IMR-90 (cell line): ENCODE results near the gene MADCAM1. TPM values are rescaled to one million over a fixed set of nuclear protein-coding genes. Genes with fewer than 3 reads are reported as not detected.

ENCODE experiments used
- ATAC-seq: fragments of 200-7000 bp; cut with Tn5 transposase; 2 replicates; pipeline ENCODE4 v1.9.1; 2020; ENCODE audit warnings: low read depth, mild to moderate bottlenecking, moderate library complexity
- BruUV-seq: library from RNA; stranded (reverse); fragments of 400-500 nt; replicated peaks from 2 replicates; lab custom pipeline; 2021; lab: Mats Ljungman, UMichigan
- CTCF ChIA-PET: fragments of 300-600 bp; formaldehyde crosslinking; extraction: SDS; loops from one replicate; lab custom pipeline; 2021; ENCODE audit warnings: antibody characterized with exemption; lab: Yijun Ruan, JAX
- POLR2A ChIA-PET: fragments of 300-600 bp; sonication (Branson Sonifier 250); formaldehyde crosslinking; loops from one replicate; lab custom pipeline; 2022; ENCODE audit warnings: antibody characterized with exemption; ENCODE audit not compliant: unreplicated experiment; lab: Charles Lee
- DNase-seq: peaks from one replicate; pipeline ENCODE4 v3.0.0; 2013
- H2AFZ ChIP-seq: replicated peaks from 2 replicates; pipeline ENCODE3; 2013; ENCODE audit warnings: low read length, mild to moderate bottlenecking; ENCODE audit not compliant: poor library complexity
- H2AK5ac ChIP-seq: 2 replicates; pipeline ENCODE4 v1.6.1; 2013; ENCODE audit warnings: low read depth, low read length, inconsistent platforms
- H2AK9ac ChIP-seq: replicated peaks from 2 replicates; pipeline ENCODE3; 2013; ENCODE audit warnings: mild to moderate bottlenecking, low read depth, low read length, moderate library complexity; ENCODE audit not compliant: poor library complexity
- H2BK120ac ChIP-seq: 2 replicates; pipeline ENCODE4 v1.6.1; 2013; ENCODE audit warnings: low read depth, low read length, inconsistent platforms
- H2BK15ac ChIP-seq: 3 replicates; pipeline ENCODE4 v1.6.1; 2013; ENCODE audit warnings: low read depth, low read length, inconsistent platforms
- H2BK20ac ChIP-seq: 2 replicates; pipeline ENCODE4 v1.6.1; 2013; ENCODE audit warnings: low read depth, mild to moderate bottlenecking, inconsistent platforms, low read length, moderate library complexity
- H2BK5ac ChIP-seq: 2 replicates; pipeline ENCODE4 v1.6.1; 2013; ENCODE audit warnings: mild to moderate bottlenecking, low read depth, low read length, inconsistent platforms; ENCODE audit not compliant: poor library complexity, severe bottlenecking
- H3K14ac ChIP-seq: replicated peaks from 2 replicates; pipeline ENCODE4 v1.6.1; 2013; ENCODE audit warnings: low read depth, low read length, inconsistent platforms
- H3K18ac ChIP-seq: 2 replicates; pipeline ENCODE4 v1.6.1; 2013; ENCODE audit warnings: low read depth, low read length, control low read depth
- H3K23ac ChIP-seq: 2 replicates; pipeline ENCODE4 v1.6.1; 2013; ENCODE audit warnings: low read depth, low read length, inconsistent platforms
- H3K27ac ChIP-seq: 2 replicates; pipeline ENCODE4 v1.5.1; 2013; ENCODE audit warnings: mild to moderate bottlenecking, control low read depth, low read length; ENCODE audit not compliant: insufficient read depth
- H3K27me3 ChIP-seq: 2 replicates; pipeline ENCODE4 v1.6.1; 2013; ENCODE audit warnings: low read length; ENCODE audit not compliant: control insufficient read depth, insufficient read depth
- H3K36me3 ChIP-seq: 2 replicates; pipeline ENCODE4 v1.6.1; 2013; ENCODE audit warnings: low read length, mixed read lengths; ENCODE audit not compliant: control insufficient read depth, insufficient read depth
- H3K4ac ChIP-seq: 2 replicates; pipeline ENCODE4 v1.6.1; 2013; ENCODE audit warnings: low read depth, low read length, inconsistent platforms
- H3K4me1 ChIP-seq: 2 replicates; pipeline ENCODE4 v1.6.1; 2013; ENCODE audit warnings: low read length, mixed read lengths; ENCODE audit not compliant: control insufficient read depth, insufficient read depth
- H3K4me2 ChIP-seq: 2 replicates; pipeline ENCODE4 v1.6.1; 2013; ENCODE audit warnings: low read depth, mild to moderate bottlenecking, control low read depth, low read length, moderate library complexity
- H3K4me3 ChIP-seq: 2 replicates; pipeline ENCODE4 v1.5.1; 2013; ENCODE audit warnings: low read depth, mild to moderate bottlenecking, control low read depth, low read length, moderate library complexity; ENCODE audit not compliant: insufficient read depth
- H3K56ac ChIP-seq: 2 replicates; pipeline ENCODE4 v1.6.1; 2013; ENCODE audit warnings: low read length, inconsistent platforms; ENCODE audit not compliant: insufficient read depth; ENCODE audit errors: extremely low read depth
- H3K79me1 ChIP-seq, 2 experiments: 2 replicates each; pipeline ENCODE4 v1.6.1; 2013; ENCODE audit warnings: low read length in 2 of 2, inconsistent platforms in 1 of 2, low read depth in 1 of 2
- H3K9ac ChIP-seq: 2 replicates; pipeline ENCODE4 v1.6.1; 2013; ENCODE audit warnings: low read depth, low read length, control low read depth
- H3K9me1 ChIP-seq: 2 replicates; pipeline ENCODE4 v1.6.1; 2013; ENCODE audit warnings: low read length, inconsistent platforms; ENCODE audit not compliant: insufficient read depth
- H3K9me3 ChIP-seq: 2 replicates; pipeline ENCODE4 v1.6.1; 2013; ENCODE audit warnings: low read length; ENCODE audit not compliant: control insufficient read depth, insufficient read depth
- H4K20me1 ChIP-seq: 2 replicates; pipeline ENCODE4 v1.6.1; 2013; ENCODE audit warnings: low read length, inconsistent platforms; ENCODE audit not compliant: insufficient read depth
- H4K5ac ChIP-seq: 2 replicates; pipeline ENCODE4 v1.6.1; 2013; ENCODE audit warnings: mild to moderate bottlenecking, low read depth, low read length, control low read depth
- H4K8ac ChIP-seq, 2 experiments: 2 replicates each; pipeline ENCODE4 v1.6.1; 2013; ENCODE audit warnings: low read depth in 2 of 2, low read length in 2 of 2, control low read depth in 1 of 2, inconsistent platforms in 1 of 2
- H4K91ac ChIP-seq: 2 replicates; pipeline ENCODE4 v1.6.1; 2013; ENCODE audit warnings: low read depth, low read length, inconsistent platforms; ENCODE audit not compliant: insufficient read depth
- CEBPB ChIP-seq: IDR thresholded peaks from 2 replicates; pipeline ENCODE4 v1.6.1; 2012; ENCODE audit warnings: low read depth, low read length, improper control_type of control experiment
- CHD1 ChIP-seq: IDR thresholded peaks from 2 replicates; pipeline ENCODE4 v1.6.1; 2012; ENCODE audit warnings: low read depth, low read length, improper control_type of control experiment
- CTCF ChIP-seq: conservative IDR thresholded peaks from 2 replicates; pipeline ENCODE4 v1.5.1; 2012; ENCODE audit warnings: mild to moderate bottlenecking, low read depth, low read length, improper control_type of control experiment
- ELK1 ChIP-seq: fragments of 150-350 bp; IDR thresholded peaks from 2 replicates; pipeline ENCODE4 v1.6.1; 2016; ENCODE audit warnings: low read depth, mild to moderate bottlenecking, low read length, moderate library complexity, borderline replicate concordance
- MAFK ChIP-seq: IDR thresholded peaks from 2 replicates; pipeline ENCODE4 v1.6.1; 2012; ENCODE audit warnings: low read depth, low read length, improper control_type of control experiment
- MAZ ChIP-seq: IDR thresholded peaks from 2 replicates; pipeline ENCODE4 v1.6.1; 2012; ENCODE audit warnings: low read depth, mild to moderate bottlenecking, low read length, improper control_type of control experiment, moderate library complexity, borderline replicate concordance
- MXI1 ChIP-seq: IDR thresholded peaks from 2 replicates; pipeline ENCODE4 v1.6.1; 2012; ENCODE audit warnings: low read depth, mild to moderate bottlenecking, low read length, moderate library complexity, borderline replicate concordance
- NFE2L2 ChIP-seq: fragments of 150-350 bp; IDR thresholded peaks from 2 replicates; pipeline ENCODE4 v1.6.1; 2016; ENCODE audit warnings: low read depth, mild to moderate bottlenecking, low read length
- RAD21 ChIP-seq: IDR thresholded peaks from 2 replicates; pipeline ENCODE4 v1.6.1; 2012; ENCODE audit warnings: low read length, improper control_type of control experiment
- RCOR1 ChIP-seq: IDR thresholded peaks from 2 replicates; pipeline ENCODE4 v1.6.1; 2012; ENCODE audit warnings: mild to moderate bottlenecking, low read length, improper control_type of control experiment; ENCODE audit not compliant: insufficient replicate concordance
- SMC3 ChIP-seq: fragments of 150-350 bp; IDR thresholded peaks from 2 replicates; pipeline ENCODE4 v1.6.1; 2016; ENCODE audit warnings: low read depth, mild to moderate bottlenecking, antibody characterized with exemption, low read length, moderate library complexity
- WGBS, 2 experiments: methylation state at CpG; one replicate each; pipeline versions ENCODE4 v1.1.5 to v1.1.7; 2013; ENCODE audit warnings: missing lambda C conversion rate in 2 of 2; ENCODE audit not compliant: insufficient read length in 1 of 2; ENCODE audit errors: extremely low coverage in 2 of 2; 5-methylcytosine and 5-hydroxymethylcytosine counted together
- dilution Hi-C: fragments of 300-500 bp; cut with HindIII; formaldehyde crosslinking; loops from one replicate; pipeline ENCODE4 v1.14.3; 2018; ENCODE audit warnings: low sequenced_read_pairs; ENCODE audit not compliant: unreplicated experiment
- in situ Hi-C: fragments of 300-500 bp; cut with MboI; formaldehyde crosslinking; loops from 3 replicates; pipeline ENCODE4 v1.14.3; 2019; ENCODE audit warnings: low sequenced_read_pairs, inconsistent platforms, mixed read lengths
- intact Hi-C: fragments of 100-400 bp; cut with micrococcal nuclease; formaldehyde crosslinking; loops from 2 replicates; pipeline ENCODE4 v1.10.0; 2022
- polyA plus RNA-seq, 3 experiments: library from polyadenylated mRNA; depleted of rRNA; stranded (reverse); fragments of >200 nt; gene quantifications; 2 replicates each; pipeline ENCODE4 v1.2.3, GENCODE V29; 2012; ENCODE audit warnings: low replicate concordance in 1 of 3
- total RNA-seq: library from RNA; depleted of rRNA; stranded (reverse); fragments of >200 nt; gene quantifications from 2 replicates; pipeline ENCODE4 v1.2.3, GENCODE V29; 2012

MADCAM1 gene
- total and polyA plus RNA-seq, 2 of the 4 experiments (the other 2 are of a cell fraction): 0.24 TPM; not detected in 1

- 95% methylated on average over 11 of the region's 30 CpGs; no CpG with 5 or more reads in 1 of the 2 experiments for WGBS, 2 experiments
- ChIA-PET CTCF (no interaction called here), POLR2A (no interaction called here)
- Histone ChIP-seq H2BK5ac (no peak overlapping the region), H2AK5ac (no peak overlapping the region), H3K27ac (no peak overlapping the region), H3K9ac (no peak overlapping the region), H4K5ac (no peak overlapping the region), H3K23ac (no peak overlapping the region), H3K14ac (no peak overlapping the region), H3K9me1 (no peaks in the 10 kb centered on the region), H3K27me3 (peaks cover 20% of the 10 kb centered on the region), H3K4me2 (no peak overlapping the region), H2AFZ (no peak overlapping the region), H3K56ac (no peak overlapping the region), H3K36me3 (no peaks in the 10 kb centered on the region), H2BK15ac (no peak overlapping the region), H2AK9ac (no peak overlapping the region), H3K79me1 (no peaks in the 10 kb centered on the region), H4K91ac (no peak overlapping the region), H3K4me3 (no peak overlapping the region), H2BK120ac (no peak overlapping the region), H3K4me1 (peaks cover 3% of the 10 kb centered on the region; the same call in 1 of the 2 replicates), H3K18ac (no peak overlapping the region), H3K9me3 (peaks cover 7% of the 10 kb centered on the region), H3K4ac (no peak overlapping the region), H2BK20ac (no peak overlapping the region), H4K8ac (no peak overlapping the region), H4K20me1 (no peaks in the 10 kb centered on the region)
- BruUV-seq: no TSS peak
- intact Hi-C loops: no loop called here
- dilution Hi-C loops: no loop called here
- in situ Hi-C loops: no loop called here
- ATAC-seq (no peak), DNase-seq (no peak)
- TF ChIP-seq MAFK (no peak), ELK1 (no peak), SMC3 (no peak), NFE2L2 (no peak), CEBPB (no peak), MXI1 (no peak), RAD21 (no peak), CTCF (no peak), MAZ (no peak), RCOR1 (no peak), CHD1 (no peak)
These were observed 38.6 kb upstream of the MADCAM1 start for GRCh38 chr19:457636-458035.
